GM12878 (cell line): Measurements from ENCODE around the gene PAX5.

Experiments
- CEBPZ ChIP-seq: fragments of 150-350 bp; IDR thresholded peaks from 2 replicates; pipeline ENCODE4 v1.6.1; 2016; ENCODE audit warnings: low read depth, low read length
- CTCF ChIP-seq, 3 experiments: IDR thresholded peaks in 2 of 3; conservative IDR thresholded peaks in 1 of 3; 2 replicates each; pipeline ENCODE4 v1.5.1; 2011; ENCODE audit warnings: low read depth in 3 of 3, low read length in 3 of 3, mild to moderate bottlenecking in 3 of 3, control low read depth in 2 of 3, moderate library complexity in 2 of 3, inconsistent platforms in 1 of 3, mixed read lengths in 1 of 3; ENCODE audit not compliant: control insufficient read depth in 2 of 3, insufficient read depth in 1 of 3; ENCODE audit errors: extremely low read depth in 1 of 3
- E2F8 ChIP-seq: fragments of 450-650 bp; IDR thresholded peaks from 2 replicates; pipeline ENCODE4 v1.6.1; 2018; ENCODE audit warnings: mild to moderate bottlenecking, low read depth, moderate library complexity; ENCODE audit not compliant: partially characterized antibody
- EP300 ChIP-seq, 2 experiments: fragments of 150-350 bp in 1 of 2; IDR thresholded peaks; 2 replicates each; pipeline ENCODE4 v1.6.1; 2011 to 2012; ENCODE audit warnings: low read depth in 2 of 2, low read length in 2 of 2, borderline replicate concordance in 1 of 2, improper control_type of control experiment in 1 of 2, inconsistent platforms in 1 of 2; ENCODE audit not compliant: control insufficient read depth in 1 of 2
- ESRRA ChIP-seq: IDR thresholded peaks from 2 replicates; pipeline ENCODE4 v1.6.1; 2012; ENCODE audit warnings: mild to moderate bottlenecking, low read length, improper control_type of control experiment
- EZH2 ChIP-seq: IDR thresholded peaks from 2 replicates; pipeline ENCODE4 v1.6.1; 2012; ENCODE audit warnings: low read depth, mild to moderate bottlenecking, control low read depth, inconsistent platforms, low read length, borderline replicate concordance; ENCODE audit not compliant: control insufficient read depth
- HCFC1 ChIP-seq: fragments of 150-350 bp; IDR thresholded peaks from 2 replicates; pipeline ENCODE4 v1.6.1; 2014; ENCODE audit warnings: low read length
- POLR2A ChIP-seq: IDR thresholded peaks from 2 replicates; pipeline ENCODE4 v1.6.1; 2011; ENCODE audit warnings: low read depth, mild to moderate bottlenecking, low read length
- POLR2AphosphoS5 ChIP-seq: IDR thresholded peaks from 2 replicates; pipeline ENCODE4 v1.6.1; 2011; ENCODE audit warnings: mild to moderate bottlenecking, low read length, inconsistent platforms
- SP1 ChIP-seq: IDR thresholded peaks from one replicate; pipeline ENCODE4 v1.6.1; 2011; ENCODE audit warnings: low read depth, low read length
- TARDBP ChIP-seq: IDR thresholded peaks from 2 replicates; pipeline ENCODE4 v1.6.1; 2016; ENCODE audit warnings: borderline replicate concordance
- ZNF24 ChIP-seq: fragments of 450-650 bp; IDR thresholded peaks from 2 replicates; pipeline ENCODE4 v1.6.1; 2017; ENCODE audit warnings: antibody characterized with exemption, mild to moderate bottlenecking

- TF ChIP-seq SP1 (no peak), ESRRA (no peak), TARDBP (no peak), POLR2A (no peak), ZNF24 (no peak), CEBPZ (no peak), CTCF (IDR thresholded peaks at IDR 0.05 in 2 of 3, conservative IDR thresholded peaks at IDR 0.05 in 1 of 3; ENCODE audit: control insufficient read depth in 2 of 3, extremely low read depth in 1 of 3, insufficient read depth in 1 of 3, low read depth in 3 of 3, low read length in 3 of 3) (no peak), POLR2AphosphoS5 (no peak), EZH2 (no peak), E2F8 (no peak), HCFC1 (no peak), EP300 (IDR thresholded peaks at IDR 0.05; ENCODE audit: borderline replicate concordance in 1 of 2, control insufficient read depth in 1 of 2, low read depth in 2 of 2, low read length in 2 of 2) (no peak)
Measured at GRCh38 chr9:36997414-36997813, 36.7 kb downstream of the PAX5 start.
